Osteoblast (primary cell): ENCODE data around the gene RSPH4A. TPM values are rescaled to one million over a fixed set of nuclear protein-coding genes. Genes with fewer than 3 reads are reported as not detected.

Experiments
- DNase-seq: peaks from one replicate; pipeline ENCODE4 v3.0.0; 2011; ENCODE audit warnings: low spot score, mixed read lengths; ENCODE audit not compliant: insufficient read length; ENCODE audit errors: missing footprints
- H2AFZ ChIP-seq: 2 replicates; pipeline ENCODE4 v1.6.0; 2011; ENCODE audit warnings: mild to moderate bottlenecking, low read length
- H3K27ac ChIP-seq: 2 replicates; pipeline ENCODE4 v1.5.1; 2011; ENCODE audit warnings: mild to moderate bottlenecking, low read depth, low read length, moderate library complexity
- H3K27me3 ChIP-seq: 2 replicates; pipeline ENCODE4 v1.6.0; 2012; ENCODE audit warnings: mild to moderate bottlenecking, control low read depth, inconsistent platforms, low read length, moderate library complexity; ENCODE audit not compliant: insufficient read depth
- H3K36me3 ChIP-seq: 2 replicates; pipeline ENCODE4 v1.5.1; 2011; ENCODE audit warnings: mild to moderate bottlenecking, low read length, control low read depth, moderate library complexity; ENCODE audit not compliant: insufficient read depth
- H3K4me1 ChIP-seq: 2 replicates; pipeline ENCODE4 v1.5.1; 2011; ENCODE audit warnings: mild to moderate bottlenecking, low read length, control low read depth, moderate library complexity; ENCODE audit not compliant: insufficient read depth
- H3K4me2 ChIP-seq: 2 replicates; pipeline ENCODE4 v1.6.0; 2011; ENCODE audit warnings: mild to moderate bottlenecking, low read length; ENCODE audit not compliant: insufficient read depth
- H3K4me3 ChIP-seq: fragments of 200-600 bp; sonication (generic); 3 replicates; pipeline ENCODE4 v1.5.1; 2012; ENCODE audit warnings: mild to moderate bottlenecking, low read length, inconsistent platforms; ENCODE audit not compliant: insufficient read depth
- H3K79me2 ChIP-seq: 2 replicates; pipeline ENCODE4 v1.6.0; 2012; ENCODE audit warnings: mild to moderate bottlenecking, low read length, control low read depth, inconsistent platforms; ENCODE audit not compliant: insufficient read depth
- H3K9me3 ChIP-seq: 2 replicates; pipeline ENCODE4 v1.5.1; 2011; ENCODE audit warnings: low read depth, low read length, control low read depth
- H4K20me1 ChIP-seq: 2 replicates; pipeline ENCODE4 v1.6.0; 2012; ENCODE audit warnings: mild to moderate bottlenecking, low read length, control low read depth; ENCODE audit not compliant: insufficient read depth
- CTCF ChIP-seq: IDR thresholded peaks from 2 replicates; pipeline ENCODE4 v1.5.1; 2011; ENCODE audit warnings: mild to moderate bottlenecking, low read depth, low read length, moderate library complexity; ENCODE audit errors: extremely low read depth
- total RNA-seq: library from RNA; depleted of rRNA; stranded (reverse); fragments of >200 nt; gene quantifications from 2 replicates; pipeline ENCODE4 v1.2.3, GENCODE V29; 2012

Gene RSPH4A
- total RNA-seq, 1 donor: 0.36 TPM

GRCh38 chr6:116577486-116577885 is 38.8 kb upstream of the RSPH4A start:
- Histone ChIP-seq H3K27ac (no peak overlapping the region), H3K4me2 (no peak overlapping the region), H3K9me3 (no peaks in the 10 kb centered on the region), H4K20me1 (peaks cover 5% of the 10 kb centered on the region), H3K4me3 (no peak overlapping the region), H3K4me1 (peaks cover 12% of the 10 kb centered on the region), H3K36me3 (peaks cover 29% of the 10 kb centered on the region), H3K27me3 (no peaks in the 10 kb centered on the region), H2AFZ (no peak overlapping the region), H3K79me2 (peaks cover 83% of the 10 kb centered on the region)
- no peak for TF ChIP-seq CTCF
- no peak for DNase-seq

GRCh38 chr6:116578335-116578734 is 37.9 kb upstream of the RSPH4A start:
- Histone ChIP-seq H3K27me3 (no peaks in the 10 kb centered on the region), H3K27ac (no peak overlapping the region), H3K4me3 (no peak overlapping the region), H3K9me3 (no peaks in the 10 kb centered on the region), H3K4me2 (no peak overlapping the region), H3K79me2 (peaks cover 77% of the 10 kb centered on the region), H3K4me1 (peaks cover 5% of the 10 kb centered on the region), H3K36me3 (peaks cover 35% of the 10 kb centered on the region), H4K20me1 (peaks cover 5% of the 10 kb centered on the region), H2AFZ (no peak overlapping the region)
- no peak for DNase-seq
- TF ChIP-seq CTCF: no peak

GRCh38 chr6:116579143-116579542 is 37.1 kb upstream of the RSPH4A start:
- Histone ChIP-seq H3K4me1 (peaks cover 5% of the 10 kb centered on the region), H3K27ac (peak overlapping the region; percentile 65), H3K9me3 (no peaks in the 10 kb centered on the region), H2AFZ (no peak overlapping the region), H3K36me3 (peaks cover 38% of the 10 kb centered on the region), H3K27me3 (no peaks in the 10 kb centered on the region), H3K4me2 (no peak overlapping the region), H3K79me2 (peaks cover 69% of the 10 kb centered on the region), H4K20me1 (peaks cover 5% of the 10 kb centered on the region), H3K4me3 (no peak overlapping the region)
- TF ChIP-seq CTCF: no peak
- no peak for DNase-seq

- H3K79me2 ChIP-seq: peaks cover 59% of the 10 kb centered on the region
- H3K27ac ChIP-seq: peak overlapping the region; percentile 65
- no peak for DNase-seq
- no peak for TF ChIP-seq CTCF
- H2AFZ ChIP-seq: no peak overlapping the region
- peaks cover 4% of the 10 kb centered on the region for H4K20me1 ChIP-seq
- H3K4me2 ChIP-seq: no peak overlapping the region
- H3K4me3 ChIP-seq: no peak overlapping the region
- no peaks in the 10 kb centered on the region for H3K9me3 ChIP-seq
- H3K4me1 ChIP-seq: peaks cover 5% of the 10 kb centered on the region
- peaks cover 44% of the 10 kb centered on the region for H3K36me3 ChIP-seq
- H3K27me3 ChIP-seq: no peaks in the 10 kb centered on the region
Measured at GRCh38 chr6:116580198-116580597, 36.1 kb upstream of the RSPH4A start.
